HepG2 (cell line): Measurements from ENCODE around the gene HEXIM1. TPM values are rescaled to one million over a fixed set of nuclear protein-coding genes. Genes with fewer than 3 reads are reported as not detected.

Source experiments
- AKAP8 ChIP-seq: sonication (generic); formaldehyde crosslinking; IDR thresholded peaks from 2 replicates; pipeline ENCODE4 v1.5.1; 2020; ENCODE audit warnings: mild to moderate bottlenecking, missing genetic modification reagents
- CENPBD1 ChIP-seq: sonication (generic); formaldehyde crosslinking; IDR thresholded peaks from 2 replicates; pipeline ENCODE4 v1.8.0; 2022; ENCODE audit warnings: missing genetic modification reagents, low read depth, mild to moderate bottlenecking, borderline replicate concordance
- DNMT3B ChIP-seq: conservative IDR thresholded peaks from 2 replicates; pipeline ENCODE4 v1.6.1; 2016; ENCODE audit warnings: missing biosample characterization, control low read depth
- DZIP1 ChIP-seq: sonication (generic); formaldehyde crosslinking; IDR thresholded peaks from 2 replicates; pipeline ENCODE4 v1.5.0; 2020; ENCODE audit warnings: mild to moderate bottlenecking, missing genetic modification reagents
- HNF4G ChIP-seq, 2 experiments: sonication (generic) in 1 of 2; formaldehyde crosslinking in 1 of 2; IDR thresholded peaks; 2 replicates each; pipeline versions ENCODE4 v1.4.0 to v1.6.1; 2011 to 2020; ENCODE audit warnings: borderline replicate concordance in 2 of 2, low read depth in 2 of 2, mild to moderate bottlenecking in 2 of 2, low read length in 1 of 2, missing genetic modification reagents in 1 of 2, moderate library complexity in 1 of 2
- HOXD1 ChIP-seq: sonication (generic); formaldehyde crosslinking; IDR thresholded peaks from 2 replicates; pipeline ENCODE4 v1.5.0; 2020; ENCODE audit warnings: missing genetic modification reagents
- KDM1A ChIP-seq: IDR thresholded peaks from 2 replicates; pipeline ENCODE4 v1.6.1; 2016; ENCODE audit warnings: missing compliant biosample characterization
- KDM5A ChIP-seq: fragments of 200-600 bp; sonication (generic); IDR thresholded peaks from 2 replicates; pipeline ENCODE4 v1.7.0; 2018; ENCODE audit warnings: antibody characterized with exemption, mild to moderate bottlenecking, low read length, borderline replicate concordance
- MAX ChIP-seq: IDR thresholded peaks from 2 replicates; pipeline ENCODE4 v1.6.1; 2012; ENCODE audit warnings: inconsistent platforms
- NFYB ChIP-seq: sonication (generic); formaldehyde crosslinking; IDR thresholded peaks from 2 replicates; pipeline ENCODE4 v1.4.0; 2020; ENCODE audit warnings: missing genetic modification reagents
- THAP7 ChIP-seq: sonication (generic); formaldehyde crosslinking; IDR thresholded peaks from 2 replicates; pipeline ENCODE4 v1.8.1; 2023; ENCODE audit warnings: mild to moderate bottlenecking, missing genetic modification reagents
- ZFYVE20 ChIP-seq: sonication (generic); formaldehyde crosslinking; IDR thresholded peaks from 2 replicates; pipeline ENCODE4 v1.8.0; 2023; ENCODE audit warnings: low read depth, mild to moderate bottlenecking, moderate library complexity, missing genetic modification reagents, borderline replicate concordance
- ZNF251 ChIP-seq: sonication (generic); formaldehyde crosslinking; IDR thresholded peaks from 2 replicates; pipeline ENCODE4 v1.9.0; 2021; ENCODE audit warnings: mild to moderate bottlenecking, missing genetic modification reagents
- ZNF296 ChIP-seq: sonication (generic); formaldehyde crosslinking; conservative IDR thresholded peaks from 2 replicates; pipeline ENCODE4 v1.5.0; 2020; ENCODE audit warnings: mild to moderate bottlenecking, missing genetic modification reagents
- ZNF329 ChIP-seq: sonication (generic); formaldehyde crosslinking; IDR thresholded peaks from 2 replicates; pipeline ENCODE4 v1.9.0; 2021; ENCODE audit warnings: low read depth, mild to moderate bottlenecking, missing genetic modification reagents
- ZNF331 ChIP-seq: sonication (generic); formaldehyde crosslinking; IDR thresholded peaks from 2 replicates; pipeline ENCODE4 v1.4.0; 2020; ENCODE audit warnings: missing genetic modification reagents
- ZNF597 ChIP-seq: sonication (generic); formaldehyde crosslinking; IDR thresholded peaks from 2 replicates; pipeline ENCODE4 v1.5.0; 2020; ENCODE audit warnings: missing genetic modification reagents
- ZNF749 ChIP-seq: sonication (generic); formaldehyde crosslinking; IDR thresholded peaks from 2 replicates; pipeline ENCODE4 v1.8.0; 2022; ENCODE audit warnings: mild to moderate bottlenecking, missing genetic modification reagents, moderate library complexity, borderline replicate concordance
- ZNF841 ChIP-seq: sonication (generic); formaldehyde crosslinking; IDR thresholded peaks from 2 replicates; pipeline ENCODE4 v1.8.1; 2023; ENCODE audit warnings: missing genetic modification reagents, borderline replicate concordance
- ZNF850 ChIP-seq: sonication (generic); formaldehyde crosslinking; conservative IDR thresholded peaks from 2 replicates; pipeline ENCODE4 v1.9.0; 2021; ENCODE audit warnings: mild to moderate bottlenecking, missing genetic modification reagents
- ZNF891 ChIP-seq: sonication (generic); formaldehyde crosslinking; IDR thresholded peaks from 2 replicates; pipeline ENCODE4 v1.5.0; 2020; ENCODE audit warnings: mild to moderate bottlenecking, missing genetic modification reagents
- polyA plus RNA-seq, 8 experiments: library from polyadenylated mRNA; depleted of rRNA in 3 of 8; stranded (reverse) in 7 of 8; unstranded in 1 of 8; fragments of >200 nt; fragmentation: Illumina TruSeq in 4 of 8; extraction: Trizol in 4 of 8; gene quantifications; 2 replicates each; pipeline versions ENCODE4 v1.2.1 to v1.2.3, GENCODE V29; 2011 to 2016; ENCODE audit warnings: low read depth in 4 of 8, missing spikeins in 1 of 8, mixed read lengths in 1 of 8; ENCODE audit not compliant: insufficient read depth in 1 of 8
- total RNA-seq, 5 experiments: library from RNA; depleted of rRNA; stranded (reverse); fragments of >200 nt; fragmentation: Illumina TruSeq; extraction: Trizol; gene quantifications; 2 replicates each; pipeline ENCODE4 v1.2.3, GENCODE V29; 2016; ENCODE audit warnings: low read depth in 1 of 5

The HEXIM1 gene
- total and polyA plus RNA-seq, 2 of the 13 experiments (the other 11 are each of a cell fraction or from before 2014, with no cell fraction given) = 10.5 to 16.6 TPM

GRCh38 chr17:45147581-45148182, 593 bp upstream of the HEXIM1 start (continued):
- TF ChIP-seq ZNF749 (CRISPR knock-in tag) (peak; percentile 72; the same call in 1 of the 2 replicates), NFYB (CRISPR knock-in tag) (no peak), ZNF891 (CRISPR knock-in tag) (no peak; the same call in 1 of the 2 replicates), DNMT3B (no peak), KDM1A (CRISPR knock-in tag) (peak; percentile 35), MAX (peak; percentile 95), DZIP1 (no peak), ZNF597 (no peak), AKAP8 (CRISPR knock-in tag) (no peak), HNF4G (IDR thresholded peaks at IDR 0.05; ENCODE audit: borderline replicate concordance, low read depth, low read length) (peak; percentile 43; the same call in 1 of the 2 replicates), HNF4G (CRISPR knock-in tag; IDR thresholded peaks at IDR 0.05; ENCODE audit: borderline replicate concordance, low read depth) (peak; percentile 33; the same call in 1 of the 2 replicates), ZNF296 (CRISPR knock-in tag) (peak; percentile 81; the same call in 1 of the 2 replicates), ZNF251 (CRISPR knock-in tag) (no peak), KDM5A (peak; percentile 91; the same call in 1 of the 2 replicates), ZNF850 (CRISPR knock-in tag) (no peak), ZNF841 (CRISPR knock-in tag) (no peak), ZFYVE20 (CRISPR knock-in tag) (0 out of 2 replicates have a peak, but pooled peaks have one; percentile 30), THAP7 (CRISPR knock-in tag) (no peak; the same call in 1 of the 2 replicates), HOXD1 (0 out of 2 replicates have a peak, but pooled peaks have one; percentile 70), ZNF329 (CRISPR knock-in tag) (no peak), CENPBD1 (no peak; the same call in 1 of the 2 replicates), ZNF331 (peak; percentile 61)
